Suprapubic skin (tissue), 4 donors: Measurements from ENCODE around the gene WDFY1. TPM values are rescaled to one million over a fixed set of nuclear protein-coding genes. Genes with fewer than 3 reads are reported as not detected.

Experiments
- DNase-seq, 2 donors: peaks; one replicate each; pipeline ENCODE4 v3.0.0-alpha.2; 2019; ENCODE audit warnings: low spot score in 2 of 2
- H3K27ac ChIP-seq: fragments of 200-600 bp; sonication (generic); one replicate; pipeline ENCODE4 v1.5.1; 2019
- H3K27me3 ChIP-seq: fragments of 200-600 bp; sonication (generic); one replicate; pipeline ENCODE4 v1.5.1; 2019
- H3K36me3 ChIP-seq: fragments of 200-600 bp; sonication (generic); one replicate; pipeline ENCODE4 v1.5.1; 2019
- H3K4me1 ChIP-seq: fragments of 200-600 bp; sonication (generic); one replicate; pipeline ENCODE4 v1.5.1; 2019
- H3K4me3 ChIP-seq: fragments of 200-600 bp; sonication (generic); one replicate; pipeline ENCODE4 v1.5.1; 2019; ENCODE audit warnings: mild to moderate bottlenecking
- H3K9me3 ChIP-seq: fragments of 200-600 bp; sonication (generic); one replicate; pipeline ENCODE4 v1.5.1; 2019
- EP300 ChIP-seq: sonication (generic); formaldehyde crosslinking; IDR thresholded peaks from one replicate; pipeline ENCODE4 v1.6.1; 2017; ENCODE audit warnings: antibody characterized with exemption
- POLR2A ChIP-seq, 2 donors: fragments of 450-650 bp; IDR thresholded peaks; one replicate each; pipeline ENCODE4 v1.6.1; 2017; ENCODE audit warnings: antibody characterized with exemption in 2 of 2, mild to moderate bottlenecking in 2 of 2, moderate library complexity in 2 of 2
- POLR2AphosphoS5 ChIP-seq, 3 donors: sonication (generic); formaldehyde crosslinking; IDR thresholded peaks; one replicate each; pipeline ENCODE4 v1.6.1; 2017; ENCODE audit warnings: antibody characterized with exemption in 3 of 3
- WGBS: methylation state at CpG from one replicate; pipeline ENCODE4 v1.1.5; 2018; 5-methylcytosine and 5-hydroxymethylcytosine counted together
- total RNA-seq, 4 donors: library from RNA; depleted of rRNA; stranded (reverse); fragments of >200 nt; gene quantifications; one replicate each; pipeline ENCODE4 v1.1.0, GENCODE V29; 2016
- TF ChIP-seq, protein P1 (sequence below), 2 donors: fragments of 200-600 bp in 1 of 2; fragments of 450-650 bp in 1 of 2; sonication (generic) in 1 of 2; IDR thresholded peaks; one replicate each; pipeline ENCODE4 v1.5.1; 2016 to 2019; ENCODE audit warnings: antibody characterized with exemption in 2 of 2, mild to moderate bottlenecking in 1 of 2, moderate library complexity in 1 of 2

WDFY1 gene, protein sequence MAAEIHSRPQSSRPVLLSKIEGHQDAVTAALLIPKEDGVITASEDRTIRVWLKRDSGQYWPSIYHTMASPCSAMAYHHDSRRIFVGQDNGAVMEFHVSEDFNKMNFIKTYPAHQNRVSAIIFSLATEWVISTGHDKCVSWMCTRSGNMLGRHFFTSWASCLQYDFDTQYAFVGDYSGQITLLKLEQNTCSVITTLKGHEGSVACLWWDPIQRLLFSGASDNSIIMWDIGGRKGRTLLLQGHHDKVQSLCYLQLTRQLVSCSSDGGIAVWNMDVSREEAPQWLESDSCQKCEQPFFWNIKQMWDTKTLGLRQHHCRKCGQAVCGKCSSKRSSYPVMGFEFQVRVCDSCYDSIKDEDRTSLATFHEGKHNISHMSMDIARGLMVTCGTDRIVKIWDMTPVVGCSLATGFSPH
- 10 to 100 TPM; 20.2 to 39.8 (median 32.6) TPM for total RNA-seq

DNA sequence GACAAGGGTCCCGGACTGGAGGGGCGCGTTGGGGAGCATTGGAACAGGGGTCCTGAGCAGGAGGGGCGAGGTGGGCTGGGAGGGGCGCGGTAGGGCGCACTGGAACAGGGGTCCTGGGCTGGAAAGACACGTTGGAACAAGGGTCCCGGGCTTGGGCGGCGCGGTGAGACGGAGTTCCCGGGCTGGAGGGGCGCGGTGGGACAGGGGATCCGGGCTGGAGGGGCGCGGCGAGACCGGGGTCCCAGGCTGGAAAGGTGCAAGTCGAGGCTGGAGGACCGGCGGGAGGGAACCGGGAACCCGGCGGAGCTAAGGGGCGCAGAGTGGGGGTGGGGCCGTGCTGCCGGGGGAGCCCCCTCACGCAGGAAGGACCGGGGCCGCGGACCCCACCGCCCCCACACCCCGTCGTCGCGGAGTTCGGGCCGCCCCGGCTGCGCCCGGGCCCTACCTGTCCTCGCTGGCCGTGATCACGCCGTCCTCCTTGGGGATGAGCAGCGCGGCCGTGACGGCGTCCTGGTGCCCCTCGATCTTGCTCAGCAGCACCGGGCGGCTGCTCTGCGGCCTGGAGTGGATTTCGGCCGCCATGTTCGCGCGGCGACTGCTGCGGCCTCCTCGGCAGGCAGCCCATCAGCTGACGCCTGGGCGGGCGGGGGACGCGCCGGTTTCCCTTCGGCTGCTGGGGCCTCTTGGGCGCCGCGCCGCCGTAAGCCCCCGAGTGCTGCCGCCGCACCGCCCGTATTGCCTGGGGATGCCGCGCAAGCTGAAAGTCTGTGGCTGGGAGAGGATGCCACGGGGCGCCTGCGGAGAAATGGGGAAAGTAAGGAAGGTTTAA, at the start of gene WDFY1:
WDFY1 (minus strand) TSS at position 633 of the 829 bp plus-strand sequence; CDS start at position 582, 51 bp downstream.
- H3K9me3 ChIP-seq, result no peaks in the 10 kb centered on the region
- H3K4me3 ChIP-seq, result peak within 1 kb of the TSS; percentile 91
- peak; percentile 88 to 91 for DNase-seq
- H3K27ac ChIP-seq, result peak within 1 kb of the TSS; percentile 93
- no peaks in the 10 kb centered on the region for H3K36me3 ChIP-seq
- H3K4me1 ChIP-seq, result peaks cover 35% of the 10 kb centered on the region
- TF ChIP-seq POLR2A (IDR thresholded peaks at IDR 0.05) (peak in 1 of 2 donors; percentile 67), POLR2AphosphoS5 (IDR thresholded peaks at IDR 0.05) (peak; percentile 11 to 75 (median 53))
- TF ChIP-seq, protein P1, sequence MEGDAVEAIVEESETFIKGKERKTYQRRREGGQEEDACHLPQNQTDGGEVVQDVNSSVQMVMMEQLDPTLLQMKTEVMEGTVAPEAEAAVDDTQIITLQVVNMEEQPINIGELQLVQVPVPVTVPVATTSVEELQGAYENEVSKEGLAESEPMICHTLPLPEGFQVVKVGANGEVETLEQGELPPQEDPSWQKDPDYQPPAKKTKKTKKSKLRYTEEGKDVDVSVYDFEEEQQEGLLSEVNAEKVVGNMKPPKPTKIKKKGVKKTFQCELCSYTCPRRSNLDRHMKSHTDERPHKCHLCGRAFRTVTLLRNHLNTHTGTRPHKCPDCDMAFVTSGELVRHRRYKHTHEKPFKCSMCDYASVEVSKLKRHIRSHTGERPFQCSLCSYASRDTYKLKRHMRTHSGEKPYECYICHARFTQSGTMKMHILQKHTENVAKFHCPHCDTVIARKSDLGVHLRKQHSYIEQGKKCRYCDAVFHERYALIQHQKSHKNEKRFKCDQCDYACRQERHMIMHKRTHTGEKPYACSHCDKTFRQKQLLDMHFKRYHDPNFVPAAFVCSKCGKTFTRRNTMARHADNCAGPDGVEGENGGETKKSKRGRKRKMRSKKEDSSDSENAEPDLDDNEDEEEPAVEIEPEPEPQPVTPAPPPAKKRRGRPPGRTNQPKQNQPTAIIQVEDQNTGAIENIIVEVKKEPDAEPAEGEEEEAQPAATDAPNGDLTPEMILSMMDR (IDR thresholded peaks at IDR 0.05), result no peak
- 1% methylated on average over 34 of the region's 87 CpGs for WGBS
- H3K27me3 ChIP-seq, result no peaks in the 10 kb centered on the region

DNA sequence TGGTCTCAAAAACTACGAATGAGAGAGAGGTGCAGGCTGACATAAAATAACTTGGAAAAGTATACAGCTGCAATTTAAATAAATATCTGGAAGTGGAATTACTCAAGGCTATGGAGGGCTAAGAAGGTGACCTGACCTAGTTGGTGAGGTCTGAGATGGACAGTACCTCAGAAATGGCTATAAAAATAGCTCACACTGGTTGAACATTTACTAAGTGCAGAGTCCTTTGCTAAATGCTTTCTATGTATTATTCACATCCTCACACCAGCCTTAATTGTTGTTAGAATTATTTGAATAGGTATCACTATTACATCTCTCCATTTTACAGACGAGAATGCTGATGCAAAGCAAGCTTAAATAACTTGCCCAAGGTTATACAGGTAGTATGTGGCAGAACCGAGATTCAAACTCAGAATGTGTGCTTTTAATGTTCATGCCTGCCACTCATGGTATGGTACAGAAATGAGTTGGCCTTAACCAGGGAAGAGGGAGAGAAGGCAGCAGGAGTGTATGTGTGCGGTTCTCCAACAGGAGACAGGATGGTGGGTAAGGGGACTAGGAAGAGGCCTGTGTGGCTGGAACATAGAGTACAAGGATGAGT, 49.5 kb upstream of the WDFY1 start:
- no peak overlapping the region for H3K4me3 ChIP-seq
- 88% methylated on average over 4 of the region's 4 CpGs for WGBS

DNA sequence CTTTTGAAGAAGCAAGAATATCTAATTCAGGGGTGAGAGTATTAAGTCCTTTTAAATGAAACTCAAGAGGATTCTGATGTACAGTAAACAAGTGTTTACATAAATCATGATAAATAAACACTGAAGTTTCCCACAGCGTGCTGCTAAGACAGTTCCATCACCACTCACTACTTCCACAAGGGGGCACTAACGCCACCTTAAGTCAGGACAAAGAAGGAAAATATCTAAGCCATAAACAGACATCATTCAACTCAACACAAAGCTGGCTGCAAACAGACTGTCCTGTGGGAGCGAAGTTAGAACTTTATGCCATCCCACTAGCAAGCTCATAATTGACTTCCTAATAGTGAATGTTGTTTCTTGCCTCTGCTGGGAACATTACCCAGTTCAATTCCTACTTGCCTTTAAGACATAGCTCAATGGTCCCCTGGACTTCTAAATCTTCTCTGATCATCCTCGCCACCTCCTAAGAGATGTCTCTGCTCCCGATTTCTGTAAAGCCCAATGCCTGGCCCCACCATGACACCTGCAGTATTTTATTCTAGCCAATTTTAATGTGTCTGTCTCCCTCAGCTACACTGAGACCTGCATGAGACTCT, 48.6 kb upstream of the WDFY1 start:
- Histone ChIP-seq H3K9me3 (no peaks in the 10 kb centered on the region), H3K4me1 (no peaks in the 10 kb centered on the region), H3K27ac (no peak overlapping the region), H3K4me3 (no peak overlapping the region), H3K36me3 (no peaks in the 10 kb centered on the region), H3K27me3 (no peaks in the 10 kb centered on the region)
- TF ChIP-seq, protein P1 (IDR thresholded peaks at IDR 0.05), result peak; percentile 46 to 69
- no peak for TF ChIP-seq POLR2A (IDR thresholded peaks at IDR 0.05)
- DNase-seq, result no peak
- WGBS, result 30% methylated on average over 5 of the region's 5 CpGs

More for the DNA sequence above, 49.5 kb upstream of the WDFY1 start:
- DNase-seq, result no peak
- no peak overlapping the region for H3K27ac ChIP-seq
- no peaks in the 10 kb centered on the region for H3K9me3 ChIP-seq
- no peak for TF ChIP-seq POLR2A (IDR thresholded peaks at IDR 0.05)
- H3K27me3 ChIP-seq, result no peaks in the 10 kb centered on the region
- H3K36me3 ChIP-seq, result no peaks in the 10 kb centered on the region
- H3K4me1 ChIP-seq, result no peaks in the 10 kb centered on the region

DNA sequence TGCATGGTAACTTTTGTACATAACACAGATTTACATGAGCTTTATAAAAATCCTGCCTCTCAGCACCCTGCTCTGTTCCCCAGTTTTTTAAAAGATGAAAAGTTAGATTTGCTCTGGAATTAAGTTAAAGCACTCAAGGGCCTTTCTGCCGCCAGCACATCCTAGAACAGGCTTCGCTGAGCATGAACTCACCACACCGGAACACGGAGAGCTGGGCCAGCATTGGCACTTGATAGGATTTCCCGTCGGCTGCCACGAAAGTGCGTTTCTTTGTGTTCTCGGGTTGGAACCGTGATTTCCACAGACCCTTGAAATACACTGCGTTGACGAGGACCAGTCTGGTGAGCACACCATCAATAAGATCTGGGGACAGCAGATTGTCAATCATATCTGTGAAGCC, 46.5 kb upstream of the WDFY1 start:
- no peak overlapping the region for H3K27ac ChIP-seq

DNA sequence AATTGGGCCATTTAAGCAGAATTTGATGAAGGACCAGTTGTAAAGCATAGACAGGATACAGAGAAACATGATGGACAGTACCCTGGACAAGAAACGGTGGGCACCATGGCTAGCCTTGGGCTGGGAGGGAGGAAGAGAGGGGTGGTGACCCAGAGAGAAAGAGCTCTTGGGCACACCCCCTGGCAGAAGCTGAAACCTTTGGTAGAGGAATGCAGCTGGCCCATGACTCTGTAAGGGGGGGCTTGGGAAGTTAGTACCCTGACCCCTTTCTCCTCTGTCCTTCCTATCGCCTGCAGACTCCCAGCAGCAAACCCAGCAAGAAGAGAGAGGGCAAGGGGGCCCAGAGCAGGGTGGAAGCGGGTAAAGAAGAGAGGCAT, 44.7 kb upstream of the WDFY1 start:
- WGBS, result 78% methylated on average over 3 of the region's 3 CpGs
- DNase-seq, result no peak
- peaks cover 5% of the 10 kb centered on the region for H3K27me3 ChIP-seq

More for the DNA sequence above, 46.5 kb upstream of the WDFY1 start:
- Histone ChIP-seq H3K4me3 (no peak overlapping the region), H3K4me1 (no peaks in the 10 kb centered on the region), H3K9me3 (no peaks in the 10 kb centered on the region), H3K36me3 (no peaks in the 10 kb centered on the region), H3K27me3 (no peaks in the 10 kb centered on the region)
- no peak for DNase-seq
- WGBS, result 77% methylated on average over 12 of the region's 12 CpGs
- TF ChIP-seq POLR2A (IDR thresholded peaks at IDR 0.05), result no peak
- no peak for TF ChIP-seq EP300
- TF ChIP-seq, protein P1 (IDR thresholded peaks at IDR 0.05), result no peak
- TF ChIP-seq POLR2AphosphoS5 (IDR thresholded peaks at IDR 0.05), result no peak

More for the DNA sequence above, 44.7 kb upstream of the WDFY1 start:
- Histone ChIP-seq H3K4me1 (no peaks in the 10 kb centered on the region), H3K4me3 (no peak overlapping the region), H3K27ac (no peak overlapping the region), H3K36me3 (no peaks in the 10 kb centered on the region), H3K9me3 (no peaks in the 10 kb centered on the region)
- TF ChIP-seq, protein P1 (IDR thresholded peaks at IDR 0.05), result no peak
- TF ChIP-seq EP300, result no peak
- no peak for TF ChIP-seq POLR2A (IDR thresholded peaks at IDR 0.05)
- TF ChIP-seq POLR2AphosphoS5 (IDR thresholded peaks at IDR 0.05), result no peak
